GM12878 (cell line): ENCODE measurements around the gene ITPR3.

Experiments
- CREB1 ChIP-seq: IDR thresholded peaks from 2 replicates; pipeline ENCODE4 v1.6.1; 2012; ENCODE audit warnings: low read depth, mild to moderate bottlenecking, inconsistent platforms
- CREM ChIP-seq: IDR thresholded peaks from 2 replicates; pipeline ENCODE4 v1.6.1; 2014; ENCODE audit warnings: antibody characterized with exemption, low read depth
- MYC ChIP-seq: IDR thresholded peaks from 2 replicates; pipeline ENCODE4 v1.6.1; 2011; ENCODE audit warnings: mild to moderate bottlenecking, low read length, moderate library complexity, inconsistent platforms; ENCODE audit not compliant: insufficient read depth, insufficient replicate concordance, insufficient read length, severe bottlenecking
- NFYA ChIP-seq: IDR thresholded peaks from 2 replicates; pipeline ENCODE4 v1.6.1; 2011; ENCODE audit warnings: low read depth, mild to moderate bottlenecking, low read length, improper control_type of control experiment, borderline replicate concordance
- PML ChIP-seq: IDR thresholded peaks from 2 replicates; pipeline ENCODE4 v1.6.1; 2012; ENCODE audit warnings: low read length, inconsistent platforms
- POLR2A ChIP-seq: IDR thresholded peaks from 2 replicates; pipeline ENCODE4 v1.6.1; 2011; ENCODE audit warnings: low read depth, mild to moderate bottlenecking, low read length
- RFX5 ChIP-seq: IDR thresholded peaks from 2 replicates; pipeline ENCODE4 v1.6.1; 2011; ENCODE audit warnings: low read depth, low read length, improper control_type of control experiment
- TCF7 ChIP-seq: IDR thresholded peaks from 2 replicates; pipeline ENCODE4 v1.6.1; 2014; ENCODE audit warnings: antibody characterized with exemption, borderline replicate concordance
- TF ChIP-seq, protein P1 (sequence below), 3 experiments: IDR thresholded peaks in 2 of 3; conservative IDR thresholded peaks in 1 of 3; 2 replicates each; pipeline ENCODE4 v1.5.1; 2011; ENCODE audit warnings: low read depth in 3 of 3, low read length in 3 of 3, mild to moderate bottlenecking in 3 of 3, control low read depth in 2 of 3, moderate library complexity in 2 of 3, inconsistent platforms in 1 of 3, mixed read lengths in 1 of 3; ENCODE audit not compliant: control insufficient read depth in 2 of 3, insufficient read depth in 1 of 3; ENCODE audit errors: extremely low read depth in 1 of 3
- TF ChIP-seq, protein P2 (sequence below): IDR thresholded peaks from 2 replicates; pipeline ENCODE4 v1.6.1; 2011; ENCODE audit warnings: borderline replicate concordance, low read depth, mild to moderate bottlenecking, moderate library complexity, low read length; ENCODE audit not compliant: insufficient read depth, poor library complexity, severe bottlenecking
- TF ChIP-seq, protein P3 (sequence below): IDR thresholded peaks from 2 replicates; pipeline ENCODE4 v1.6.1; 2011; ENCODE audit warnings: mild to moderate bottlenecking, low read depth, low read length, moderate library complexity; ENCODE audit not compliant: insufficient replicate concordance
- TF ChIP-seq, protein P4 (sequence below): IDR thresholded peaks from 2 replicates; pipeline ENCODE4 v1.6.1; 2012; ENCODE audit warnings: low read length, inconsistent platforms
- TF ChIP-seq, protein P5 (sequence below): IDR thresholded peaks from 2 replicates; pipeline ENCODE4 v1.6.1; 2012; ENCODE audit warnings: mild to moderate bottlenecking, low read depth, low read length

DNA sequence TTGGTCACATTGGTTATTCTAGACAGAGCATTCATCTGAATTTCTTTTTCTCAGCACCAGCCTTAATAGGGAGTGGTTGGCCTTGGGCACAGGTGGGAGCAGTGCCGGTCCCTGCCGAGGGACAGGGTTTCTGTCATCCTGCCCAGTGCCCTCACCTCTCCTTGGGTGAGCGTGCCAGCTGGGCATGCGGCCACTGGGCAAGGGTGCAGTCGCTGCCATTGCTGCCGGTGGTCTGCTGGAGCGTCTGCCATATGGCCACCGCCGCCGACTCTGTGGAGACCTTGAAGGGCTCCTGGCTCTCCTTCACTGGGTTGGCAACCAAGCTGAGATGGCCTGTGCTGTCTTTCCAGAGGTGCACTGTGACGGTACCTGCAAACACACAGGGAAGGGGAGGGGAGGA, 106.8 kb downstream of the ITPR3 start:
- no peak for TF ChIP-seq CREB1
- TF ChIP-seq POLR2A: no peak
- TF ChIP-seq, protein P1, sequence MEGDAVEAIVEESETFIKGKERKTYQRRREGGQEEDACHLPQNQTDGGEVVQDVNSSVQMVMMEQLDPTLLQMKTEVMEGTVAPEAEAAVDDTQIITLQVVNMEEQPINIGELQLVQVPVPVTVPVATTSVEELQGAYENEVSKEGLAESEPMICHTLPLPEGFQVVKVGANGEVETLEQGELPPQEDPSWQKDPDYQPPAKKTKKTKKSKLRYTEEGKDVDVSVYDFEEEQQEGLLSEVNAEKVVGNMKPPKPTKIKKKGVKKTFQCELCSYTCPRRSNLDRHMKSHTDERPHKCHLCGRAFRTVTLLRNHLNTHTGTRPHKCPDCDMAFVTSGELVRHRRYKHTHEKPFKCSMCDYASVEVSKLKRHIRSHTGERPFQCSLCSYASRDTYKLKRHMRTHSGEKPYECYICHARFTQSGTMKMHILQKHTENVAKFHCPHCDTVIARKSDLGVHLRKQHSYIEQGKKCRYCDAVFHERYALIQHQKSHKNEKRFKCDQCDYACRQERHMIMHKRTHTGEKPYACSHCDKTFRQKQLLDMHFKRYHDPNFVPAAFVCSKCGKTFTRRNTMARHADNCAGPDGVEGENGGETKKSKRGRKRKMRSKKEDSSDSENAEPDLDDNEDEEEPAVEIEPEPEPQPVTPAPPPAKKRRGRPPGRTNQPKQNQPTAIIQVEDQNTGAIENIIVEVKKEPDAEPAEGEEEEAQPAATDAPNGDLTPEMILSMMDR (IDR thresholded peaks at IDR 0.05 in 2 of 3, conservative IDR thresholded peaks at IDR 0.05 in 1 of 3; ENCODE audit: control insufficient read depth in 2 of 3, extremely low read depth in 1 of 3, insufficient read depth in 1 of 3, low read depth in 3 of 3, low read length in 3 of 3): no peak
- TF ChIP-seq, protein P2, sequence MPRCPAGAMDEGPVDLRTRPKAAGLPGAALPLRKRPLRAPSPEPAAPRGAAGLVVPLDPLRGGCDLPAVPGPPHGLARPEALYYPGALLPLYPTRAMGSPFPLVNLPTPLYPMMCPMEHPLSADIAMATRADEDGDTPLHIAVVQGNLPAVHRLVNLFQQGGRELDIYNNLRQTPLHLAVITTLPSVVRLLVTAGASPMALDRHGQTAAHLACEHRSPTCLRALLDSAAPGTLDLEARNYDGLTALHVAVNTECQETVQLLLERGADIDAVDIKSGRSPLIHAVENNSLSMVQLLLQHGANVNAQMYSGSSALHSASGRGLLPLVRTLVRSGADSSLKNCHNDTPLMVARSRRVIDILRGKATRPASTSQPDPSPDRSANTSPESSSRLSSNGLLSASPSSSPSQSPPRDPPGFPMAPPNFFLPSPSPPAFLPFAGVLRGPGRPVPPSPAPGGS: no peak
- no peak for TF ChIP-seq RFX5
- TF ChIP-seq, protein P3, sequence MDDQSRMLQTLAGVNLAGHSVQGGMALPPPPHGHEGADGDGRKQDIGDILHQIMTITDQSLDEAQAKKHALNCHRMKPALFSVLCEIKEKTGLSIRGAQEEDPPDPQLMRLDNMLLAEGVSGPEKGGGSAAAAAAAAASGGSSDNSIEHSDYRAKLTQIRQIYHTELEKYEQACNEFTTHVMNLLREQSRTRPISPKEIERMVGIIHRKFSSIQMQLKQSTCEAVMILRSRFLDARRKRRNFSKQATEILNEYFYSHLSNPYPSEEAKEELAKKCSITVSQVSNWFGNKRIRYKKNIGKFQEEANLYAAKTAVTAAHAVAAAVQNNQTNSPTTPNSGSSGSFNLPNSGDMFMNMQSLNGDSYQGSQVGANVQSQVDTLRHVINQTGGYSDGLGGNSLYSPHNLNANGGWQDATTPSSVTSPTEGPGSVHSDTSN: no peak
- no peak for TF ChIP-seq CREM
- TF ChIP-seq TCF7: no peak
- no peak for TF ChIP-seq PML
- TF ChIP-seq, protein P4, sequence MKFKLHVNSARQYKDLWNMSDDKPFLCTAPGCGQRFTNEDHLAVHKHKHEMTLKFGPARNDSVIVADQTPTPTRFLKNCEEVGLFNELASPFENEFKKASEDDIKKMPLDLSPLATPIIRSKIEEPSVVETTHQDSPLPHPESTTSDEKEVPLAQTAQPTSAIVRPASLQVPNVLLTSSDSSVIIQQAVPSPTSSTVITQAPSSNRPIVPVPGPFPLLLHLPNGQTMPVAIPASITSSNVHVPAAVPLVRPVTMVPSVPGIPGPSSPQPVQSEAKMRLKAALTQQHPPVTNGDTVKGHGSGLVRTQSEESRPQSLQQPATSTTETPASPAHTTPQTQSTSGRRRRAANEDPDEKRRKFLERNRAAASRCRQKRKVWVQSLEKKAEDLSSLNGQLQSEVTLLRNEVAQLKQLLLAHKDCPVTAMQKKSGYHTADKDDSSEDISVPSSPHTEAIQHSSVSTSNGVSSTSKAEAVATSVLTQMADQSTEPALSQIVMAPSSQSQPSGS: no peak
- TF ChIP-seq NFYA: no peak
- TF ChIP-seq, protein P5, sequence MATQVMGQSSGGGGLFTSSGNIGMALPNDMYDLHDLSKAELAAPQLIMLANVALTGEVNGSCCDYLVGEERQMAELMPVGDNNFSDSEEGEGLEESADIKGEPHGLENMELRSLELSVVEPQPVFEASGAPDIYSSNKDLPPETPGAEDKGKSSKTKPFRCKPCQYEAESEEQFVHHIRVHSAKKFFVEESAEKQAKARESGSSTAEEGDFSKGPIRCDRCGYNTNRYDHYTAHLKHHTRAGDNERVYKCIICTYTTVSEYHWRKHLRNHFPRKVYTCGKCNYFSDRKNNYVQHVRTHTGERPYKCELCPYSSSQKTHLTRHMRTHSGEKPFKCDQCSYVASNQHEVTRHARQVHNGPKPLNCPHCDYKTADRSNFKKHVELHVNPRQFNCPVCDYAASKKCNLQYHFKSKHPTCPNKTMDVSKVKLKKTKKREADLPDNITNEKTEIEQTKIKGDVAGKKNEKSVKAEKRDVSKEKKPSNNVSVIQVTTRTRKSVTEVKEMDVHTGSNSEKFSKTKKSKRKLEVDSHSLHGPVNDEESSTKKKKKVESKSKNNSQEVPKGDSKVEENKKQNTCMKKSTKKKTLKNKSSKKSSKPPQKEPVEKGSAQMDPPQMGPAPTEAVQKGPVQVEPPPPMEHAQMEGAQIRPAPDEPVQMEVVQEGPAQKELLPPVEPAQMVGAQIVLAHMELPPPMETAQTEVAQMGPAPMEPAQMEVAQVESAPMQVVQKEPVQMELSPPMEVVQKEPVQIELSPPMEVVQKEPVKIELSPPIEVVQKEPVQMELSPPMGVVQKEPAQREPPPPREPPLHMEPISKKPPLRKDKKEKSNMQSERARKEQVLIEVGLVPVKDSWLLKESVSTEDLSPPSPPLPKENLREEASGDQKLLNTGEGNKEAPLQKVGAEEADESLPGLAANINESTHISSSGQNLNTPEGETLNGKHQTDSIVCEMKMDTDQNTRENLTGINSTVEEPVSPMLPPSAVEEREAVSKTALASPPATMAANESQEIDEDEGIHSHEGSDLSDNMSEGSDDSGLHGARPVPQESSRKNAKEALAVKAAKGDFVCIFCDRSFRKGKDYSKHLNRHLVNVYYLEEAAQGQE: no peak
- TF ChIP-seq MYC: no peak
